ENCODE data around the gene ZNF354C.

Gene ZNF354C

GRCh38 chr5:179044765-179045164 lies 15.4 kb upstream of the ZNF354C start:
- no peak for ATAC-seq
- TF ChIP-seq RARB (CRISPR knock-in tag; IDR thresholded peaks at IDR 0.05): no peak
- TF ChIP-seq ZFP30 (CRISPR knock-in tag; IDR thresholded peaks at IDR 0.05): no peak
- no peak for TF ChIP-seq PPARA (CRISPR knock-in tag; IDR thresholded peaks at IDR 0.05; ENCODE audit: borderline replicate concordance)
- no peak for TF ChIP-seq SNAI2 (CRISPR knock-in tag; IDR thresholded peaks at IDR 0.05)
- no peak for TF ChIP-seq POU6F1 (CRISPR knock-in tag; IDR thresholded peaks at IDR 0.05; ENCODE audit: borderline replicate concordance, low read depth)

- ATAC-seq: no peak
- TF ChIP-seq ZFP30 (CRISPR knock-in tag; IDR thresholded peaks at IDR 0.05) (no peak), ZNF565 (CRISPR knock-in tag; conservative IDR thresholded peaks at IDR 0.05; ENCODE audit: low read depth) (no peak), PATZ1 (CRISPR knock-in tag; IDR thresholded peaks at IDR 0.05; ENCODE audit: borderline replicate concordance) (no peak), ESRRG (CRISPR knock-in tag; IDR thresholded peaks at IDR 0.05) (no peak), POU6F1 (CRISPR knock-in tag; IDR thresholded peaks at IDR 0.05; ENCODE audit: borderline replicate concordance, low read depth) (no peak), CSRNP3 (CRISPR knock-in tag; IDR thresholded peaks at IDR 0.05) (no peak), TCF4 (CRISPR knock-in tag; IDR thresholded peaks at IDR 0.05; ENCODE audit: borderline replicate concordance) (no peak), RARB (CRISPR knock-in tag; IDR thresholded peaks at IDR 0.05) (no peak), SNAI2 (CRISPR knock-in tag; IDR thresholded peaks at IDR 0.05) (no peak), PPARA (CRISPR knock-in tag; IDR thresholded peaks at IDR 0.05; ENCODE audit: borderline replicate concordance) (no peak), ARNTL (CRISPR knock-in tag; IDR thresholded peaks at IDR 0.05; ENCODE audit: borderline replicate concordance, low read depth) (no peak), ZFP3 (CRISPR knock-in tag; IDR thresholded peaks at IDR 0.05) (no peak), OSR1 (CRISPR knock-in tag; IDR thresholded peaks at IDR 0.05) (no peak), CSDC2 (CRISPR knock-in tag; IDR thresholded peaks at IDR 0.05) (no peak), TSHZ2 (CRISPR knock-in tag; IDR thresholded peaks at IDR 0.05) (no peak), GLIS3 (CRISPR knock-in tag; IDR thresholded peaks at IDR 0.05) (no peak), ZC3H10 (CRISPR knock-in tag; IDR thresholded peaks at IDR 0.05) (no peak), CREB5 (CRISPR knock-in tag; IDR thresholded peaks at IDR 0.05; ENCODE audit: low read depth) (no peak), BACH2 (CRISPR knock-in tag; IDR thresholded peaks at IDR 0.05; ENCODE audit: borderline replicate concordance) (no peak), ZNF8 (CRISPR knock-in tag; IDR thresholded peaks at IDR 0.05) (no peak)
Observed at GRCh38 chr5:179051784-179052183, 8.4 kb upstream of the ZNF354C start.
